Measurements from ENCODE around the gene ARFGEF2.

Gene ARFGEF2

DNA sequence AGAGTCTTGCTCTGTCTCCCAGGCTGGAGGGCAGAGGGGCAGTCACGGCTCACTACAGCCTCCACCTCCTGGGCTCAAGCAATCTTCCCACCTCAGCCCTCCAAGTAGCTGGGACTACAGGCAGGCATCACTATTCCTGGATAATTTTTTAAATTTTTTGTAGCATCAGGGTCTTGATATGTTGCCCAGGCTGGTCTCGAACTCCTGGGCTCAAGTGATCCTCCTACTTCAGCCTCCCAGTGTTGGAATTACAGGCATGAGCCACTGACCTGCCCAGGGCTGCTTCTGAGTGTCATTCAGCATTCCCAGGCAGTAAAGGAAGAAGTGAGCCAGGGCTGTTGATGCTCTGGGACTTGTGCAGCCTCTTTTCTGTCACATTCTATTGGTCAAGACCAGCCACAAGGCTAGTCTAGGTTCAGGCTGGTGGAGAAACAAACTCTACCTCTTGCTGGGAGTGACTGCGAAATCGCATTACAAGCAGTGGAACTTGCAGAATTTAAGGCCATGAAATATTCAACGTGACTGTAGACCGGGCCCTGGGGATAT, 2.1 kb upstream of the ARFGEF2 start:
- in situ Hi-C loops (cut with HindIII; ENCODE audit: low sequenced_read_pairs) = no loop called here

DNA sequence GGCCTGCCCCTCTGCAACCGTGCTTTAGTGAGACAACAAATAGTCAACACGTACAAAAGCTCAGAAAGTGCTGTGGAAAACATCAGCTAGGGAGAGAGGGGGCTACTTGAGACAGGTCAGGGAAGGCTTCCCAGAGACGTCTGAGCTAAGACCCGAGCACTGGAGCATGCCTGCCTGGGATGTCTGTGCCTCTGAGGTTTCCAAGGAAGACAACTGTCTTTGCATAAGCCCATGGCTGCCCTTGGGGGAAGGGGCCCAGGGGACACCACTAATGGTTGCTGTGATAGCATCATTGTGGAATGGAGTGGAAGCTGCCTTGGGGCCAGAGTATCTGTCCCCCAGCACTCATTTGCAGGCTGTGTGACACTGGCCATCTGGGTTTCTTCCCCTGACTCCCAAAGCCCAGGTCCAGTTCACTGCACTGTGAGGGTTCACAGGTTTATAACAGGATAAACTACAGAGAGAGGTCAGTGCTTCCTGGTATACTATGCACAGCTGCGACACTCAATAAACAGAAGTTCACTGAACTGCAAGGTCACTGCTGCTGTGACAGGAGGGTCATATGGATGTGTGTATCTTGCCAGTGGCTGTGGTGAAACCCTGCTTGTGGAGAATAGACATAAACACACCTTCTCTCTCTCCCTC, 1.5 kb upstream of the ARFGEF2 start:
- no peak for DNase-seq (ENCODE audit: low read depth, low spot score)
- no peak overlapping the region for H3K4me3 ChIP-seq (ENCODE audit: low read depth, low read length)
- in situ Hi-C loops (cut with HindIII; ENCODE audit: low sequenced_read_pairs) = no loop called here
- TF ChIP-seq, protein P1, sequence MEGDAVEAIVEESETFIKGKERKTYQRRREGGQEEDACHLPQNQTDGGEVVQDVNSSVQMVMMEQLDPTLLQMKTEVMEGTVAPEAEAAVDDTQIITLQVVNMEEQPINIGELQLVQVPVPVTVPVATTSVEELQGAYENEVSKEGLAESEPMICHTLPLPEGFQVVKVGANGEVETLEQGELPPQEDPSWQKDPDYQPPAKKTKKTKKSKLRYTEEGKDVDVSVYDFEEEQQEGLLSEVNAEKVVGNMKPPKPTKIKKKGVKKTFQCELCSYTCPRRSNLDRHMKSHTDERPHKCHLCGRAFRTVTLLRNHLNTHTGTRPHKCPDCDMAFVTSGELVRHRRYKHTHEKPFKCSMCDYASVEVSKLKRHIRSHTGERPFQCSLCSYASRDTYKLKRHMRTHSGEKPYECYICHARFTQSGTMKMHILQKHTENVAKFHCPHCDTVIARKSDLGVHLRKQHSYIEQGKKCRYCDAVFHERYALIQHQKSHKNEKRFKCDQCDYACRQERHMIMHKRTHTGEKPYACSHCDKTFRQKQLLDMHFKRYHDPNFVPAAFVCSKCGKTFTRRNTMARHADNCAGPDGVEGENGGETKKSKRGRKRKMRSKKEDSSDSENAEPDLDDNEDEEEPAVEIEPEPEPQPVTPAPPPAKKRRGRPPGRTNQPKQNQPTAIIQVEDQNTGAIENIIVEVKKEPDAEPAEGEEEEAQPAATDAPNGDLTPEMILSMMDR (IDR thresholded peaks at IDR 0.05; ENCODE audit: low read depth, low read length) = no peak

More for the DNA sequence above, 2.1 kb upstream of the ARFGEF2 start:
- TF ChIP-seq, protein P1 (IDR thresholded peaks at IDR 0.05; ENCODE audit: low read depth, low read length) = no peak
- no peak overlapping the region for H3K4me3 ChIP-seq (ENCODE audit: low read depth, low read length)
- no peak for DNase-seq (ENCODE audit: low read depth, low spot score)

DNA sequence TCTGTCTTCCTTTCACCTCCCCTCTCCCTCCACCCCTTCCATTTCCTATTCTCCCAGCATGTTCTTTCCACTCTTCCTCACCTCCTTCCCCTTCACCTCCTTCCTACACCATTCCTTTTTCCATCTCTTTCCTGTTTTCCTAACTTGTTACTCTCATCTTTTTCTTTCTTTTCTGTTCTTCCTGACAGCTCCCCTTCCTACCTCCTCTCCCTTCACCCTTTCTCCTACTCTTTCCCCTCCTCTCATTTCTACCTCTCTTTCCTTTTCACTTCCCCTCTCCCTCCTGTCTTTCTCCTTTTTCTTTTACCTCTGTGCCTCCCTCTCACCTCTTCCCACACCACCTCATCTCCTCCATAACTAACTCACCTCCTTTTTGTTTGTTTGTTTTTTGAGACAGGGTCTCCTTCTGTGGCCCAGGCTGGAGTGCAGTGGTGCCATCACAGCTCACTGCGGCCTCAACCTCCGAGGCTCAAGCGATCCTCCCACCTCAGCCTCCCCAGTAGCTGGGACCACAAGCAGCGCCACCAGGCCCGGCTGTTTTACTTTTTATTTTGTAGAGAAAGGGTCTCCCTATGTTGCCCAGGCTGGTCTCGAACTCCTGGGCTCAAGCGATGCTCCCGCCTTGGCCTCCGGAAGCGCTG, 864 bp upstream of the ARFGEF2 start:
- TF ChIP-seq, protein P1 (IDR thresholded peaks at IDR 0.05; ENCODE audit: low read depth, low read length) = no peak
- in situ Hi-C loops (cut with HindIII; ENCODE audit: low sequenced_read_pairs) = no loop called here
- DNase-seq (ENCODE audit: low read depth, low spot score) = no peak
- peak overlapping the region; percentile 90 for H3K4me3 ChIP-seq (ENCODE audit: low read depth, low read length)

DNA sequence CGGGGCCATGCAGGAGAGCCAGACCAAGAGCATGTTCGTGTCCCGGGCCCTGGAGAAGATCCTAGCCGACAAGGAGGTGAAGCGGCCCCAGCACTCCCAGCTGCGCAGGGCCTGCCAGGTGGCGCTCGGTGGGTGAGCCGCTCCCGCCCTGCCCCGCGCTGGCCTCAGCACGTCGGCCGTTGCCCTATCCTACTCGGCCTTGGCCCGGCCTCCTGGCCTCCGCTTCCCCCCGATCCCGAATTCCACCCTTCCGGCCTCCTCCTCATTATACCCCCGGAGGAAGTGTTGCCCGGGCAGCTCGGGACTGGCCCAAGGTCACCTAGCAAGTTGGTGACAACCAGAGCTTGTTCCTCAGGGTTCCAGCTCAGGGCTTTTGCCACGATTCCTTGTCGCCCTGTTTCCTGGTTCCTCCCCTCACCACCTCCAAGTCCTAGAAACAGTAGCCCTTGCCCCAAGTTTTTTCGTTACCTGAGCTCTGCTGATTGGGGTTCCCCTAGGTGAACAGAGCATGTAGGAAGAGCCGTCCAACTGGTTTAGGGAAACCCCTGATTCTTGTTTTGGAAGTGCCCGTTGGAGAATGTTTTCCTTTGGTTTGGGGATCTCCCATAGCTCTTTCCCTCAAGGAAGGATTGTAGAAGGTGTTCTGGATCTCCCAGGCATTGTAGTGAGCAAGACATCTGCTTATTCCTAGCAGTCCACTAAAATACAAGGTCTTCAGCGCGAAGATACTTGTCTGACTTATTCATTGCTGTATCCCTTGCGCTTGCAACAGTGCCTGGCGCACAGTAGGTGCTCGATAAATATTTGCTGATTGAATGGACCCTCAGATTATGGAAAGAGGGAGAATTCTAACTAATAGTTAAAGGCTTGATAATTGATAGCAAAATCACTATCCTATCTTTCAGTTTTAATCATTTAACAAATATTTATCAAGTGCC, 641 bp downstream of the ARFGEF2 start:
- in situ Hi-C loops (cut with HindIII; ENCODE audit: low sequenced_read_pairs) = no loop called here
- DNase-seq (ENCODE audit: low read depth, low spot score) = peak; percentile 20

DNA sequence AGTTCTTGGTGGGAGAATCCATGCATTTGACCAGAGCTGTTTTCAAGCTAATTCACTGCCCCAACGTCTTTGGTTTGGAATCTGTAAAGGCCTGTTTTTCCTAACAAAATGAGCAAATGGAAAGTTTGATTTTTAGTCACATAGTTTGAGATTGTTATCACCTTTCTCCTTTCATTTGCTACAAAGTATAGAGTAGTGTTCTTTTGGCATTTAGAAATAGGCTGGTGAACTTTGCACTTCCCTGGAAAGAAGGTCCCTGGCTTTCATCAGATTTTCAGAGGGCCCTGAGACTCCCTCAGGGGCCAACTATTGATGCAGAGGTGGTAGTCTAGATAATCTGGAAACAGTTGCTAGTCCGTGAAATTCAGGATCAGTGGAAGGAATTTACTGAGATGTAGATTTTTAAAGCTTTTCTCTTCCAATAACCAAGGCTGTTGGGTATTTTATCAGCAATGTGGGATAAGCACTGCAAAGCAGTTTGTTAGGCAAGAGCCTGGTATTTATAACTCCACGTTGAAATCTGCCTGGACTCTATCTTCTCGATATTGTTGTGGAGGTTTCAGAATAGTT, 1.7 kb downstream of the ARFGEF2 start:
- no peak for DNase-seq (ENCODE audit: low read depth, low spot score)
- TF ChIP-seq, protein P1 (IDR thresholded peaks at IDR 0.05; ENCODE audit: low read depth, low read length) = no peak
- in situ Hi-C loops (cut with HindIII; ENCODE audit: low sequenced_read_pairs) = no loop called here
- no peak overlapping the region for H3K4me3 ChIP-seq (ENCODE audit: low read depth, low read length)

More for the DNA sequence above, 641 bp downstream of the ARFGEF2 start:
- peak overlapping the region; percentile 90 for H3K4me3 ChIP-seq (ENCODE audit: low read depth, low read length)
- TF ChIP-seq, protein P1 (IDR thresholded peaks at IDR 0.05; ENCODE audit: low read depth, low read length) = no peak

DNA sequence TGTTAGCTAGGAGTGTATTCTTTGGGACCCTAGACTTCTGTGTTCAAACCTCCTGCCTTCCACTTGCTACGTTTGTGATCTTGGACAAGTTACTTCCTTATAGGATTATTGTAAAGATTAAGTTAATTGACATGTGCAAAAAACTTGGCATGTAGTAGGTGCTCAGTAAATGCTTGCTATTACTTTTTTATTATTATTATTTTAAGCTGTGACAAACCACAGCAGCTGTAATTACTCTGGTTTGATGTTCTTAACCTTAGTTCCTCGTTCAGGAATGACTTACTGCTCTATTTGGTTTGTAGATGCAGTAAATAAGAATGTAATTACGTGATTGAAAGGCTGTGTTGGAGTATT, 3.2 kb downstream of the ARFGEF2 start:
- TF ChIP-seq, protein P1 (IDR thresholded peaks at IDR 0.05; ENCODE audit: low read depth, low read length) = no peak
- DNase-seq (ENCODE audit: low read depth, low spot score) = no peak
- no peak overlapping the region for H3K4me3 ChIP-seq (ENCODE audit: low read depth, low read length)
- in situ Hi-C loops (cut with HindIII; ENCODE audit: low sequenced_read_pairs) = no loop called here
